GM04503 (cell line): ENCODE results near the gene IKBKE.
"Not testable (repeated sequence)": the region's sequence is repeated elsewhere in the genome, so short reads cannot be mapped to it uniquely, and the experiment has no call there.

Source experiments
- DNase-seq: peaks from one replicate; pipeline ENCODE4 v3.0.0-alpha.2; 2012; ENCODE audit warnings: low read depth

The IKBKE gene

DNA sequence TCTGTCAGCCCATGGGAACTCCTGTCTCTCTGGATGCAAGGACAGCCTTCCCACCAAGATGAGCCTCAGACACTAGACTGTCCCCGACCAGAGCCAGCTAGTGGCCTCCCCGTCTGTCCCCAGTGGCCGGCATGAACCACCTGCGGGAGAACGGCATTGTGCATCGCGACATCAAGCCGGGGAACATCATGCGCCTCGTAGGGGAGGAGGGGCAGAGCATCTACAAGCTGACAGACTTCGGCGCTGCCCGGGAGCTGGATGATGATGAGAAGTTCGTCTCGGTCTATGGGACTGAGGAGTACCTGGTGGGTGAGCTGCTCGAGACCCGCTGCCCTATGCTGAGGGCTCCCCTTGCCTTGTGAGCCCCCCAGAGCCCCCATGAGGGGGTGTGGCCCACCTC is 5.8 kb downstream of the IKBKE start:
- no peak for DNase-seq

DNA sequence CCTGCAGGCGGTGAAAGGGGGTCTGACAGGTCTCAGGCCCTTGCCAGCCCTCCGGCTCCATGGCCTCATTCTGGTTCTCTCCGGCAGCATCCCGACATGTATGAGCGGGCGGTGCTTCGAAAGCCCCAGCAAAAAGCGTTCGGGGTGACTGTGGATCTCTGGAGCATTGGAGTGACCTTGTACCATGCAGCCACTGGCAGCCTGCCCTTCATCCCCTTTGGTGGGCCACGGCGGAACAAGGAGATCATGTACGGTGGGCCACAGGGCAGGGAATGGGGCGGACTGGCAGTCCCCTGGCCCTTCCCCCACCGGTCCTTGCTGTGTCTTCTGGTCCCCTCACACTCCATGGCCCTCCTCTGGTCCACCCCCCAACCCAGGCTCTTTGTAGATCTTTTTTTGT is 6.3 kb downstream of the IKBKE start:
- DNase-seq = no peak

DNA sequence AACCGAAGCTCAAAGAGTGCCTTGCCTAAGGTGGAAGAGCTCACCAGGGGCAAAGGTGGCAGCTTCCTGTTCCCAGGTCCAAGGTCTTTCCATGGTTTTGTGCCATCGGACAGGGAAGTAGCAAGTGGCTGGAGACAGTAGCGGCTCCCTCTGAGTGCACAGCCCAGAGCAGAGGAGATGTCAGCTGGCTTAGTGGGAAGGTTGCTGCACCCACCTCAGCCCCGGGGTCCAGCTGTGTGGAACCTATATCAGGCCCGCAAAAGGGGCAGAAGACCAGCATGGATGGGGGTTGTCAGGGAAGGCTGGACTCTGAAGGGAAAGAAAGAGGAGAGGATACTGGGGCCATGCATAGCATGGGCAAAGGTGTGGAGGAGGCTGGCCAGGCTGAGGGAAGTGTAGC is 6.8 kb downstream of the IKBKE start:
- DNase-seq = no peak

DNA sequence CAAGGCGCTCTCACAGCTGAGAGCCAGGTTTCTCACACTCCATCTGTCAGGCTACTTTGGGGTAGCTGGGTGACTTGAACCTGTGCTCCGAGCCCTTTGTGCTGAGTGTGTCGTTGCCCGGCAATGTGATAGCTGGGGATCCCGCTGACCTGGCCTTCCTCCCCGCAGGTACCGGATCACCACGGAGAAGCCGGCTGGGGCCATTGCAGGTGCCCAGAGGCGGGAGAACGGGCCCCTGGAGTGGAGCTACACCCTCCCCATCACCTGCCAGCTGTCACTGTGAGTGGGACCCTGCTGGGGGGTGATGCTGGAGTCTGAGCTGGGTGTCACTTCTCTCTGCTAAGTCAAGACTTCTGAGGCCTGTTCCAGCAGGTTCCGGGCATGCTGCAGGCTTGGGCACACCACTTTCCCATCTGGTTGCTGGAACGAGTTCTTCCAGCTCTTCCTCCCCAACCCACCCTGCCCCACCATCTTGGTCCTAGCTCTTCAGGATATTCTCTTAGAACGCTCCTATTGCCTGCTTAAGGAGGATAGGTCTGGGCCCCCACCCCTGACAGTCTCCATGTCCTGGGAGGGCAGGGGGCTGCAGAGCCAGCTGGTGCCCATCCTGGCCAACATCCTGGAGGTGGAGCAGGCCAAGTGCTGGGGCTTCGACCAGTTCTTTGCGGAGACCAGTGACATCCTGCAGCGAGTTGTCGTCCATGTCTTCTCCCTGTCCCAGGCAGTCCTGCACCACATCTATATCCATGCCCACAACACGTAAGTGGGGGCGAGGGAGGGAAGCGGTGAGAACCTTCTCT is 7.5 kb downstream of the IKBKE start:
- no peak for DNase-seq

DNA sequence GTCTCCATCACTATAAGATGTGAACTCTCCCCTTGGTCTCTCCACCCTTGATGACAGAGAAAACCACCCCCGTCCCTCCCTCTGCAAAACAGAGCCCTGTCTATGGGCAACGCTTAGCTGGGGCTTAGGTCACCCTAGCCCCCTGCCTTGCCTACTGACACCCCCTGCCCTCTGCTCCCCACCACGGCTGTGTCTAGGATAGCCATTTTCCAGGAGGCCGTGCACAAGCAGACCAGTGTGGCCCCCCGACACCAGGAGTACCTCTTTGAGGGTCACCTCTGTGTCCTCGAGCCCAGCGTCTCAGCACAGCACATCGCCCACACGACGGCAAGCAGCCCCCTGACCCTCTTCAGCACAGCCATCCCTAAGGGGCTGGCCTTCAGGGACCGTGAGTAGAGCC is 8.5 kb downstream of the IKBKE start:
- DNase-seq = no peak

DNA sequence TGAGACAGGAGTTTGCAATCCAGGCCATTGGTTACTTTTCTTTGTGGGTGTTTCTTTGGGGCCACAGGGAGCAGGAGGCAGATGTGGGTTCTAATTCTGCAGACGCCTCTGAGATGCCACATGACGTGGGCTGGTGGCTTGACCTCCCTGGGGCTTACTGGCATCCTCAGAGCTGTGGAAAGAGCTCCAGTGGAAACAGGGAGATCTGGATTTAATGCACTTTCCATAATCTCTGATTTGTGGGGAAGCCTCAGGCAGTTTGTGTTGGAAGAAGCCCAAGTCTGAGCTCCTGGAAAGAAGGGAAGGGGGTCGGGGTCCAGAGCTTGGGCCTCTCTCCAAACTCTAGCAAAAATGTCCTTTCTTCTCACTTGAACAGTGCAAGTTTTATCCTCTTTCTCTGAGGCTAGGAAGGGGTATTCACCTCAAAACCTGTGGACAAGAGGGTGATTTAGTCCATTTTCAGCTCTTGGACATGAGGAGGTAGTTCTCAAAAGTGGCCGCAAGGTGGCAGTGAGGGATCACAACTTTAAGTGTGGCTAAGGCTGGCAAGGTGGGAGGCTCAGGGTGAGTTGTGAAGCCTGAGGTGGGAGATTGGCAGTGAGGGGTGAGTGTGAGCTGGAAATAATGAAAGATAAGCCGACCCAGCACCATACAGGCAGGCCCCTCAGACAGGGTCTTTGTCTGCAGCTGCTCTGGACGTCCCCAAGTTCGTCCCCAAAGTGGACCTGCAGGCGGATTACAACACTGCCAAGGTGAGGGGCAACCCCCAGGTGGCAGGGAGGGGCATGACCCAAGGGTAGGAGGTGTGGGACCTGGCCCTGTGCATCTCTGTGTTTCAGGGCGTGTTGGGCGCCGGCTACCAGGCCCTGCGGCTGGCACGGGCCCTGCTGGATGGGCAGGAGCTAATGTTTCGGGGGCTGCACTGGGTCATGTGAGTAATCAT is 9.2 kb downstream of the IKBKE start:
- DNase-seq = no peak

DNA sequence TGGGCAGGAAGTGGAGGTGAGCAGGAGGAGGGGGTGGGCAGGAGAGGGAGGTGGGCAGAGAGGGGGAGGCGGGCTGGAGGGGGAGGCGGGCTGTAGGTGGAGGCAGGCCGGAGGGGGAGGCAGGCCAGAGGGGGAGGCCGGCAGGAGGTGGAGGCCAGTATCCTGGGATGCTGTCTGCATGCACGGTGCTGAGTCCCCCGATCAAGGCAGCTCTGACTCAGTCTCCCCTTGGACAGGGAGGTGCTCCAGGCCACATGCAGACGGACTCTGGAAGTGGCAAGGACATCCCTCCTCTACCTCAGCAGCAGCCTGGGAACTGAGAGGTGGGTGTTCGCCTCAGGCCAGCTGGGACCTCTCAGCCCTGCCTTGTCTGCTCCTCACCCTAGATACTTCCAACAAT is 9.9 kb downstream of the IKBKE start:
- no peak for DNase-seq

DNA sequence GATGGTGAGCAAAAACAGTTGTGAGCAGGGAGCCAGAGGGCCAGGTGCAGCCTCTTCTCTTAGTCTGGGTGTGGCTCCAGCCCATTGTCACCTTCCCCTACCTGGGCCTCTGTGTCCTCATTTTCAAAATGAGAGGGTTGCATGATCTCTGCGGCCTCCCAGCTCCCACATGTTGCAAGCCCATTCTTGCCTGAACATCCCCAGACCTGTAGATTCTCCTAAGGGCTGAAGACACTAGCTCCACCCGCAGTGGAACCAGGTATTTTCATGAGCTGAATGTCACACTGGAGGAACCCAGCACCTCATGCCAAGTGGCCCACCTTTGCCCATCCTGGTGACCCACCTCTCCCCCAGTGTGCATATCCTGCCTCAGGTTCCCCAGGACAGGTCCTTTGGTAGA is 12.3 kb downstream of the IKBKE start:
- no peak for DNase-seq

DNA sequence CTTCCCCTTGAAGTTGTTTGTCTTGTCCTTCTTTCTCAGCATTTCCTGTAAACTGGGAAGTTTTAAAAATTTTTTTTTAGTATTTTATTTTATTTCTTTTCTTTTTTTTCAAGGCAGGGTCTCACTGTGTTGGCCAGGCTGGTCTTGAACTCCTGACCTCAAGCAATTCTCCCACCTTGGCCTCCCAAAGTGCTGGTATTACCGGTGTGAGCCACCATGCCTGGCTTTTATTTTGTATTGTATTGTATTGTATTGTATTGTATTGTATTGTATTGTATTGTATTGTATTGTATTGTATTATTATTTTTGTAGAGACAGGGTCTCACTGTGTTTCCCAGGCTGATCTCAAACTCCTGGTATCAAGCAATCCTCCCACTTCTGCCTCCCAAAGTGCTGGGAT is 13.6 kb downstream of the IKBKE start:
- not testable (repeated sequence) for DNase-seq

DNA sequence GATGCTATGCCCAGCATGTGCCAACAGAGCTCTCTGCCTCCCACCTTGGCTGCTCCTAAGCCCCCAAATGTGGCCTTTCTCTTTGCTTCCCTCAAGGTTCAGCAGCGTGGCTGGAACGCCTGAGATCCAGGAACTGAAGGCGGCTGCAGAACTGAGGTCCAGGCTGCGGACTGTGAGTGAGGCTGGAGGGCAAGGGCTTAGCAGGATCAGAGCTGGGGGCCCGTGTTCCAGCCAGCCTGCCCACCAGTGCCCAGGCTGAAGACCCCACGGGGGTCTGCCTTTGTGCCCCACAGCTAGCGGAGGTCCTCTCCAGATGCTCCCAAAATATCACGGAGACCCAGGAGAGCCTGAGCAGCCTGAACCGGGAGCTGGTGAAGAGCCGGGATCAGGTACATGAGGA is 14.6 kb downstream of the IKBKE start:
- DNase-seq = no peak

DNA sequence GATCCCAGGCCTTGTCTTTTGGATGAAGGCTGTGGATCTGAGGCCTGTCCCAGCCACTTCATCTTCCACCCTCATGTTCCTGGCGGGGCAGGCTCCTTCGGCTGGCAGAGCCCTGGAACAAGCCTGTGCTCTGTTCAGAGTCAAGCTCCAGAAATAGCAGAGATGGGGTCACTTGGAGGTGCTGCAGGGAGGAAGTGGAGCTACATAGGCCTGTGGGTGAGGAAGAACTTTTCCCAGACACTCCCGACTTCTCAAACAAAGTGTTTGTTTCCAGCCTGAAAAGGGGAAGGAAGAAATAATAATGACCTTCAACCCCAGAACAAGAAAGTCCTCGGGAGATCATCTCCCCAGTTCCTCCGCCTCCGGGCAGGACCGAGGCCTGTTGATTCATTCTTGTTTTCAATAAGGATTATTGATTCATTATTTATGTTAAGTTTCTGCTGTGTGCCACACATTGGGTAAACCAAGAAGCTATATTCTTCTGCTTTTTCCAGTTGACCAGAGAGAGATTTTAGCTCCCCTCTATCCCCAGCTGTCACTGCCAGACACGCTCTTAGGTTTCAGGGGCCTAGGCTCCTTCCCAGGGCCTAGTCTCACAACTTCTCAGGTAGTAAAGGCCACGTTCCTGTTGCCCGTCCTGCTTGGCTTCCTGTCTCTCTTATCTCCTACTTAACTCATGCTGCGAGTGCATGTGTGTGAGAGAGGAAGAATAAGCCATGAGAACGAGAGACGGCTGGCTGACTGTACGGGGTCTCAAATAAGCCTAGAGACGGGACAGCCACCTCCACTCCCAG is 16.9 kb downstream of the IKBKE start:
- DNase-seq = no peak

DNA sequence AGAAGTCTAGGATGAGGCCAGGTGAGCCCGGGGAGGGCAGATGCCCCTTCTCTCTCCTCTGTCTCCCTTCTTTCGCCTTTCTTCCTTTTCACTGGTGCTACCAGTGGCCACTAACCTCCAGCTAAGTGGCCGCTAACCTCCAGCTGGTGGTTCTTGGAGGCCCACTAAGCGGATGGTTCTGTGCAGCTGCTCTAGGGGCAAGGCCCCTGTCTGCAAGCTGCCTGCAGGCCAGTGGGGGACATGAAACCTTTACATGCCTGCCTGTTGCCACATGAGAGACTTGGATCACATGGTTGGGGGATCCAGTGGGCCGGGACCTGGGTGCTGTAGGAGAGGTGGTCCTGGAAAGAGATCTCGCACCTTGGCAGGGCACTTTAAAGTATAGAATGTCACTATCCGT is 17.7 kb downstream of the IKBKE start:
- no peak for DNase-seq

DNA sequence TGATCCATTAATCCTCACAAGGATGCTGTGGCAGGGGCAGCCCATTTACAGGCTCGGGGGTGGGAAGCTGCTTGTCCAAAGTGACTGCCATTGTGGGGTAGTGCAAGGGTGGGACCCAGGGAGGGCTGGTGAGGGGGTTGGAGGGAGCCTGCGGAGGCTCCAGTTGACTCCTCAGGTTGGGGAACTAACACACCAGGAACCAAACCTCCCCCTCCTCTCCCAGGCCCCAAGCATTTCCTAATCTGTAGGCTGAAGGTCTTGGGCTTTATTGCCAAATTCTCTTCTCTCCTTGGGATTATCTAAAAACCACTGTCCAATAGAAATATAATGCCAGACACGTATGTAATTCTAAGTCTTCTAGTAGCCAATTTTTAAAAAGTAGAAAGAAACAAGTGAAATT is 18.2 kb downstream of the IKBKE start:
- DNase-seq = no peak

DNA sequence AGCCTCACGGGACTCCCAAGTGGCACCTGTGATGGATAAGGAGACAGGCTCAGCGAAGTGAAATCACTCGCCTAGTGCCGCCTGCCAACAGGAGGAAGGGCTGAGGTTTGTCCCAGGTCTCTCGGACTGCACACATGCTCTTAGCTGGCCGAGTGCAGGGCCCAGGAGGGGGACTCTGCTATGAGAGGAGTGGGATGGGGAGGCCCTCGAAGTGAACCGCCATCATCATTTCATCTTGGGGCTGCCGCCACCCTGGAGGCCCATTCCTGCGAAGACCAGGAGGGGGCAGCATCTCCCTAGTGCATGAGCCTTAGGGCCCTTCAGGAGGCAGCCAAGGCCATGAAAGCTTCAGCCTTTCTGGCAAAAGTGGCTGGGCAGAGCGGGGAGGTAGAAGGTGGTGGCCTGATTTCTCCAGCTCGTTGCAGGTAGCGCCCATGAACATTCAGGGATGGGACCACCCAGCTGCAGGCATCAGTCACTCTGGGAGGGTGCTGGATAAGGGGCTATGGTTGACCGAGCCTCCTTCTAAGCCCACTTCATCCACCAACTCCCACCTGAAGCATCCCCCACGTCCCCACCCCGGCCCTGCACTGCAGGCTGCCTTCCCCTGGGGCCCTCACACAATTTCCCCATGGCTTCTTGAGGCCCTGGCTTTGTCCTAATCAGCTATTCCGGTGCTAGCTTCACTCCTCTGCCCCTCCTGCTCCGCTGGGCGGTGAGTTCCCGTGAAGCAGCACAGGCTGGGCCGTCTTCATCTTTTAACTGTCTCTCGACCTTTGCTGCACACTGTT is 19.9 kb downstream of the IKBKE start:
- no peak for DNase-seq

DNA sequence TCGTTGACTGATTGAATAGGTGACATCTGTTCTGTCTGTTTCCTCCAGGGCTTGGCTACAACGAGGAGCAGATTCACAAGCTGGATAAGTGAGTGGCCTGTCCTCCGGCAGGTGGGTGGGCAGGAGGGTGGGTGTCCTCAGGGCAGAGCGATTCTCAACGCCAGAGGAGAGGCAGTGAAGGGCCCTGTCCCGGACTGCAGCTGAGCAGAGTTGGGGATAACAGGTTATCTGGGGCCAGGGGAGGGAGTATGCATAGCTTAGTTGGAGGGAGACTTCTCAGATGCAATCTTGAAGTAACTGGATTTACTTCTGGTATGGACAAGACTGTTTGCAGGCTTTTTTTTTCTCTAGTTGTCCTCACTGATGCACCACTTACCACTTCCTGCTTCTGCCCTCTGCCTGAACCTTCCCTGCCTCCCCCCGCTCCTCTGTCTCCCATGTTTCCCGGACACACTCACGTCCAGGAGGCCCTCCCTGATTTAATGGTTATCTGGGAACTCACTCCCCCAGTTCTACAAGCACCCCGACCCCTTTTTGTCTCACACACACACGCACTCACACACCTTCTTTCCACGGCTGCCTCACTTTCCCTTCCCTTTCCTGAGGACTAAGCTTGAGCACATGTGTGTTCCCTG is 20.6 kb downstream of the IKBKE start:
- no peak for DNase-seq

DNA sequence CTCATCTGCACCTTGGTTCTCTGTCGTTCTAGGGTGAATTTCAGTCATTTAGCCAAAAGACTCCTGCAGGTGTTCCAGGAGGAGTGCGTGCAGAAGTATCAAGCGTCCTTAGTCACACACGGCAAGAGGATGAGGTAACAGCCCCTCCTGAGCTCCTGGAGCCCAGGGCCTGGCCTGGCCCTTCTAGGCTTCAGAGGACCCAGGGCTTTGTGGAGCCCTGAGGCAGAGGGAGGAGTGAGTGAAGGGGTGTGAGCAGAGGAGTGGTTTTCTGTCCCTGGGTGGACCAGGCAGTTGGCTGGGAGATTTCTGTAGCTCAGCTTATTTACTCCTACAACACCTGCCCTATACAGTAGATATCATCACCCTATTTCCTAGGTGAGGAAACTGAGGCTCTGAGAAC is 21.3 kb downstream of the IKBKE start:
- no peak for DNase-seq

DNA sequence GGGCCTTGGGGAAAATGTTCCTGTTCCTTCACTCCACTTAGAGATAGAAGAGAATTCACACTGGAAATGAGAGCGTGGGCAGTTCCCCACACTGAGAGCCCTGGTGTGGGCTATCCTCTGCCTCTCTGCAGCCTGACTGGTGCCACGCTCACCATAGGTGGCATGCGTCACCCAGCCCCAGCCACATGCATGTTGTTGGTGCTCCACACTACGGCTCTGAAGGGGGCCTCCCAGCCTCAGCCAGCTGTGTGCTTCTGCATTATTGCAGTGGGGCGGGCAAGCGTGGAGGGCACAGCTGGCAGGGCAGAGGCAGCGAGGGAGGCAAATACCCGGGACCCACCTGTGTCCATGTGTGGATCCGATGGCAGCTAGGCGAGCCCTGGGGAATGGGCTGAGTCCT is 22.3 kb downstream of the IKBKE start:
- DNase-seq = no peak

DNA sequence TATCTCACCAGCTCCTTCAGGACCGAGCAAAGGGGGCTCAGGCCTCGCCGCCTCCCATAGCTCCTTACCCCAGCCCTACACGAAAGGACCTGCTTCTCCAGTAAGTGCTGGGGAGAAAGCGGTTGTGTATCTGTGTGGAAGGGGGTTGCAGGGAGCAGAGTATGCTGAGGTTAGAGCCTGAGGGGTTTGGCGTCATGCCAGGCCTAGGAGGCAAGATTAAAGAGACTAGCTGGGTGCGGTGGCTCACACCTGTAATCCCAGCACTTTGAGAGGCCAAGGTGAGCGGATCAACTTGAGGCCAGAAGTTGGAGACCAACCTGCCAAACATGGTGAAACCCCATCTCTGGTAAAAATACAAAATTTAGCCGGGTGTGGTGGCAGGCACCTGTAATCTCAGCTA is 23.0 kb downstream of the IKBKE start:
- DNase-seq = no peak

DNA sequence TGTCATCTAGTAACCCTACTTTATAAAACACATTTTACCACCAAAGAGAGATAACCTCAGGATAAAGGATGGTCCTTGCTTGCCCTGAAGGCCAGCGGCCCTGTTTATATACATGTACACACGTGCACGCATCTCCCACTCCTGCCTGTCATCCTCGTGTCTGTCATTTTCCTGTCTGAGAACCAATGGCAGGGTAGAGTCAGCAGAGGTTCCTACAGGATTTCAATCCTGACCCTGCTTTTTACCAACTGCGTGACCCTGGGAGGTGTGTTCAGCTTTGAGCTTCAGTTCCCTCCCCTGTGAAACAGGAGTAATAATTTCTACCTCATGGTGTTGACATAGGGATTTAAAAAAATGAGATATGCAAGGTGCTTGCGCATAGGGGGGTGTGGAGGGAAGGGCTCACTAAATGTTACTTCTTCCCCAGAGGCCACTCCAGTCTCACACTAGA is 24.8 kb downstream of the IKBKE start:
- no peak for DNase-seq

DNA sequence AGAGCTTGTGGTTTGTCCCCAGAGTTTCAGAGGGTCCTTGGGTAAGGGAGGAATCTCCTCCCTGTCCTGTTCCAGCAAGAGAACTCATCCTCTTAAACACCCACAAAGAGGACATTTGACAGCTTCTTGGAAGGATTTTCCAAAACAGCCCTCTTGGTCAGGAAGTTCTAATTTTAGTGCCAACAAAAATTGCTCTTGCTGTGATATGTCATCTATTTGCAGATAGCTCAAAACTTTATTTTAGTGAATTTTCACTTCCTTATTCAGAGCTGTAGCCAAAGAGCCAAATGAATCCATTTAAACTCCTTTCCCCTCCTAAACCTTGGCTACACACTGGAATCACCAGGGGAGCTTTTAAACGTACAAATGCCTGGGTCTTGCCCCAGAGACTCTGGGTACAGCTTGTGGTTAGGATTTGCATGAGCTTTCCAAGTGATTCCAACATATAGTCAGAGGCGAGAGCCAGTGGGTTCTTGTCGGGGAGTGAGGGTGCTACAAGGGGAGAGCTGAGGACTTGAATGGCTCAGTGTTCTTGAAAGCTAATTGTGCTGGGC is 25.3 kb downstream of the IKBKE start:
- no peak for DNase-seq
